GM12891 (cell line): ENCODE measurements around the gene DISP2.

Experiments used
- DNase-seq: peaks from one replicate; pipeline ENCODE4 v3.0.0; 2011; ENCODE audit warnings: low spot score; ENCODE audit not compliant: insufficient read length
- FAIRE-seq: peaks from 2 replicates; lab custom pipeline; 2011; peaks lifted over from hg19 to GRCh38; lab: Jason Lieb, UNC
- PAX5 ChIP-seq: IDR thresholded peaks from 2 replicates; pipeline ENCODE4 v1.6.1; 2011; ENCODE audit warnings: low read length, moderate library complexity, mild to moderate bottlenecking; ENCODE audit not compliant: insufficient read depth, severe bottlenecking
- POLR2A ChIP-seq: IDR thresholded peaks from 2 replicates; pipeline ENCODE4 v1.6.1; 2011; ENCODE audit warnings: low read depth, low read length, control low read depth
- POLR2AphosphoS5 ChIP-seq: IDR thresholded peaks from 2 replicates; pipeline ENCODE4 v1.6.1; 2011; ENCODE audit warnings: low read depth, low read length, control low read depth
- POU2F2 ChIP-seq: IDR thresholded peaks from 2 replicates; pipeline ENCODE4 v1.6.1; 2011; ENCODE audit warnings: low read depth, mild to moderate bottlenecking, control low read depth, low read length, moderate library complexity
- SPI1 ChIP-seq: IDR thresholded peaks from 2 replicates; pipeline ENCODE4 v1.6.1; 2011; ENCODE audit warnings: low read depth, low read length, control low read depth
- TAF1 ChIP-seq: IDR thresholded peaks from 2 replicates; pipeline ENCODE4 v1.6.1; 2011; ENCODE audit warnings: low read depth, low read length, control low read depth

The DISP2 gene

DNA sequence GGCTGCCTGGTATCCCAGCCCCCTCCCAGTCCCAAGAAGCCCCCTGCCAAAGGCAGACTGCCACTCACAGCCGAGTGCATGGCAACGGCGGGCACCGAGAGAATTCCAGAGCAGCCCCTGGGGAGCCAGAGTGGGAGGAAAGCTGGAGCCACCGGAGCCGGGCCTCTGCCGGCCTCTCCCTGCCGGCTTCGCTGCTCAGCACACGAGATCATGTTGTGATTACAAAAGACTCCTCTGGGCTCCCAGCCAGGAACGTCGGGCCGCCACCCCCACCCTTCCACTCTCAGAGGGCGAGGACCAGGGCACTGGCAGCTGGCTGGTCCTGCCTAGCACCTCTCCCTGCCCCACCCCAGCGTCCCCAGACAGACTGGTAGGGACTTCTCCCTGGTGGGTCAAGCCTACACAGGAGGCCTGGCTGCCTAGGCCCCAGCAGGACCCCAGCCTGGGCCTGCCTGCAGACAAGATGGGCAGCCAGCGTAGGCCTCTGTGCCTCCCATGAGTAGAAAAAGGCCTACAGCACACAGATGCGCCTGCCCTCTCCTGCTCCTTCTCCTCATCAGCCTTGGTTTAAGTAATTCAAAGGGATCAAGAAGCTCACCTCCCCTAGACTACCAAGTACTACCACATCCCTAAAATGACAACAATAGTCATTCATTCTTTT is 17.1 kb upstream of the DISP2 start, which contains the start of gene CCDC9B:
Gene CCDC9B, minus strand, starts transcription at position 200 of the 661 bp plus-strand sequence. Its CDS starts 120 bp downstream, at position 80.
- DNase-seq: no peak
- no peak for FAIRE-seq
- no peak for TF ChIP-seq POLR2AphosphoS5
- no peak for TF ChIP-seq TAF1
- no peak for TF ChIP-seq SPI1
- TF ChIP-seq POLR2A: no peak
- TF ChIP-seq PAX5: no peak
- no peak for TF ChIP-seq POU2F2

DNA sequence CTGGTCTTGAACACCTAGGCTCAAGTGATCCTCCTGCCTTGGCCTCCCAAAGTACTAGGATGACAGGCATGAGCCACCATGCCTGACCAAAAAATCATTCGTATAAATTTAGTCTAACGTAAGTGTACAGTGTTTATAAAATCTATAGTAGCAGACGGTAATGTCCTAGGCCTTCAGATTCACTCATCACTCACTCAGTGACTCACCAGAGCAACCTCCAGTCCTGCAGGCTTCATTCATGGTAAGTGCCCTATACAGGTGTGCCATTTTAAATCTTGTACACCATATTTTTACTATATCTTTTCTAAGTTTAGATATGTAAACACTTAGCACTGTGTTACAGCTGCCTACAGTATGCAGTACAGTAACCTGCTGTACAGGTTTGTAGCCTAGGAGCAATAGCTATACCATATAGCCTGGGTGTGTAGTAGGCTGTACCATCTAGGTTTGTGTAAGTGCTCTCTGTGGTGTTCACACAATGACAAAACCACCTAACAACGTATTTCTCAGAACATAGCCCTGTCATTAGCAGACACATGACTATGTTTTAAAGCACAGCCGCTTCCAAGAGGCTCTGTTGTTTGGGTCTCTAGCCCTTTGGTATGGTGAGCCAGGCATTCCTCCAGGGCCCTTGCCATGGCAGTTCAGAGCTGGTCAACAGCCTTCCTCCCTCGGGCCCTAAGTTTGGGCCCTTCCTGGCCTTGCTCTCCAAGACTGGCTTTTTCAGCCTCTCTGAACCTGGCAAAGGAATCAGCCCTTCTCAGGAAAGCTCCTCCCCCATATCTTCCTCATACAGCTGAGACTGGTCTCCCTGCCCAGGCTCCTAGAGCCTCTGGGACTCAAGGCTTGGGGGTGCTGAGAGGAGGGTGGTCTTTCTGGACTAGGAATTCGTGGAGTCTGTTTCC is 15.4 kb upstream of the DISP2 start:
- FAIRE-seq (no peak), DNase-seq (no peak)
- TF ChIP-seq POLR2A (no peak), TAF1 (no peak), POLR2AphosphoS5 (no peak), PAX5 (no peak), SPI1 (no peak), POU2F2 (no peak)

DNA sequence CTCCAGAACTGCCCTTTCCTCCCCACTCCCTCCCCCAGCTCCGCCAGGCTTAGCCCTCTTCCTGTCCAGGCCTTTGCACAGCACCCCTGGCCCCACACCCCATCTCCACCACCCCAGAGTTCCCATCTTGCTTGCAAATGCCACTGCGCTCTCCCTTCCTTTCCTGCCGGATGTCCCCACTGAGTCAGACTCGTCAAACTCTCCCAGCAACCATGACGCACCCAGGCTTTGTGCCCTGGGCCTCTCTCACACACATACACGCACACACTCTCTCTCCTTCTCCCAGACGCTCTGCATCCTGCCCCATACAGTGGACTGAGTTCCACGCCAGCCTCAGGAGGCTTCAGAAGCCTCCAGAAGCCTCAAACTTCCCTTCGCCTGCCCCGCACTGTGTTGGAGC is 14.5 kb upstream of the DISP2 start:
- DNase-seq (no peak), FAIRE-seq (no peak)
- TF ChIP-seq POLR2A: no peak
- TF ChIP-seq POU2F2: no peak
- no peak for TF ChIP-seq TAF1
- TF ChIP-seq PAX5: no peak
- no peak for TF ChIP-seq POLR2AphosphoS5
- TF ChIP-seq SPI1: no peak

- TF ChIP-seq POU2F2 (no peak), POLR2AphosphoS5 (no peak), SPI1 (no peak), POLR2A (no peak), TAF1 (no peak), PAX5 (no peak)
- FAIRE-seq: no peak
Measured at GRCh38 chr15:40344217-40344616, 13.8 kb upstream of the DISP2 start.

GRCh38 chr15:40344631-40345120 is 13.3 kb upstream of the DISP2 start:
- FAIRE-seq (peak; percentile 92), DNase-seq (peak; percentile 84)
- TF ChIP-seq SPI1 (0 out of 2 replicates have a peak, but pooled peaks have one; percentile 15), POLR2A (no peak)

More at GRCh38 chr15:40344217-40344616, 13.8 kb upstream of the DISP2 start:
- DNase-seq: no peak

GRCh38 chr15:40345225-40345866 is 12.7 kb upstream of the DISP2 start:
- DNase-seq: no peak
- no peak for FAIRE-seq
- TF ChIP-seq POLR2A (no peak), PAX5 (no peak), POU2F2 (no peak), POLR2AphosphoS5 (no peak), SPI1 (no peak), TAF1 (no peak)

DNA sequence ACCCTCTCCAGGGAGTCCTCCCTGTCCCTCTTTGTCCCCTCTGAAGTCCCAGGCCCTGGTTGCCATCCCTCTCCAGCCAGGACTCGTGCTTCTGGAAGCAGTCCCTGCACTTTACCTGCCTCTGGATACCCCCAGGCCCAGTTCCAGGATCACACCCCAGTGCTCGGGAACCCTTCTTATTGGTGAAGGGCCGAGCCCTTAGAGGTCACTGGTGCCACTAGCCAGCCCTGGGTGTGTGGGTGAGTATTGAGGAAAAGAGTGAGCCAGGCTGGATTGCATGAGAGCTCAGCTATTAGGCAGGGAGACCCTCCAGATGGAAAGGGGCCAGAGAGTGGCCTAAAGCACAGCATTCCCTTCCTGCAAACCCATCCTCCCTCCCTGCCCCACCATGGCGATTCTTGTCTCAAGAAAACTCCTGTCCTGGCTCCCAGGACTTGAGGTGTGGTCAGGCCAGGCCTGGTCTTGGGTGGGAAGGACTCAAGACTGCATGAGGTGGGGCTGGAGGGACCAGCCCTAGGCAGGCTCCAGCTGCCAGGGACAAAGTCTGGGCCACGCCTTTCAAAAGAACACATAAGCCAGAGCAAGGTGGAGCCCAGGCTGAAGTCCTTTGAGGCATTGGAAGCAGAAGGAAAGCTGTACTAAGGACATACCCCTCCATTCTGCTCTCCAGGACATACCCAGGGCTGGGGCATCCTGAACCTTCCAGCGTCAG is 12.0 kb upstream of the DISP2 start:
- FAIRE-seq: no peak
- no peak for DNase-seq
- TF ChIP-seq POLR2AphosphoS5: no peak

GRCh38 chr15:40346579-40347558 is 11.2 kb upstream of the DISP2 start:
- FAIRE-seq: no peak
- no peak for DNase-seq
- TF ChIP-seq TAF1: no peak
- no peak for TF ChIP-seq PAX5
- no peak for TF ChIP-seq POLR2A
- TF ChIP-seq SPI1: no peak
- TF ChIP-seq POLR2AphosphoS5: no peak
- TF ChIP-seq POU2F2: no peak
